Ishikawa (cell line): ENCODE data around the gene REXO2.

Source experiments
- CEBPB ChIP-seq: IDR thresholded peaks from 2 replicates; pipeline ENCODE4 v1.6.1; 2012
- CREB1 ChIP-seq: IDR thresholded peaks from 2 replicates; pipeline ENCODE4 v1.6.1; 2012; ENCODE audit warnings: low read depth
- EGR1 ChIP-seq: IDR thresholded peaks from 2 replicates; pipeline ENCODE4 v1.6.1; 2012
- EP300 ChIP-seq: IDR thresholded peaks from 2 replicates; pipeline ENCODE4 v1.6.1; 2012; ENCODE audit warnings: borderline replicate concordance
- RAD21 ChIP-seq: IDR thresholded peaks from 2 replicates; pipeline ENCODE4 v1.6.1; 2012; ENCODE audit warnings: low read depth
- TAF1 ChIP-seq: IDR thresholded peaks from 2 replicates; pipeline ENCODE4 v1.6.1; 2012; ENCODE audit warnings: low read depth, mild to moderate bottlenecking
- TEAD4 ChIP-seq: IDR thresholded peaks from 2 replicates; pipeline ENCODE4 v1.6.1; 2012
- YY1 ChIP-seq: IDR thresholded peaks from 2 replicates; pipeline ENCODE4 v1.6.1; 2012; ENCODE audit warnings: low read depth
- ZBTB7A ChIP-seq: IDR thresholded peaks from 2 replicates; pipeline ENCODE4 v1.6.1; 2012; ENCODE audit warnings: low read depth
- TF ChIP-seq, protein P1 (sequence below): IDR thresholded peaks from 2 replicates; pipeline ENCODE4 v1.6.1; 2012
- TF ChIP-seq, protein P2 (sequence below): IDR thresholded peaks from 2 replicates; pipeline ENCODE4 v1.6.1; 2012; ENCODE audit warnings: low read depth, mild to moderate bottlenecking
- TF ChIP-seq, protein P3 (sequence below): IDR thresholded peaks from 2 replicates; pipeline ENCODE4 v1.6.1; 2012

Gene REXO2

DNA sequence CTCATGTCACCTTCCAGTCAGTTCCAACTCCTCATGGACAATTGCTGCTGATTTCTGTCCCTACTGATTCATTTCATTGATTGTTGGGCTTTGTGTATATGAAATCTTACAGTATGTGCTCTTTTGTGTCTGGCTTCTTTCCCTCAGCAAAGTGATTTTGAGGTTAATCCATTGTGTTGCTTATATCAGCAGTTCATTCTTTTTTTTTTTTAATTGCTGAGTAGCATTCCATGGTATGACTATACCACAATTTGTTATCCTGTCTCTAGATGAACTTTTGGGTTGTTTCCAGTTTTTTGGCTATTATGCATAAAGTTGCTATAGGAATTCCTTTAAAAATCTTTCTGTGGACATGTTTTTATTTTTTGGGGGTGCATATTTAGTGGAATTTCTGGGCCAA lies 60.5 kb downstream of the REXO2 start:
- TF ChIP-seq, protein P1, sequence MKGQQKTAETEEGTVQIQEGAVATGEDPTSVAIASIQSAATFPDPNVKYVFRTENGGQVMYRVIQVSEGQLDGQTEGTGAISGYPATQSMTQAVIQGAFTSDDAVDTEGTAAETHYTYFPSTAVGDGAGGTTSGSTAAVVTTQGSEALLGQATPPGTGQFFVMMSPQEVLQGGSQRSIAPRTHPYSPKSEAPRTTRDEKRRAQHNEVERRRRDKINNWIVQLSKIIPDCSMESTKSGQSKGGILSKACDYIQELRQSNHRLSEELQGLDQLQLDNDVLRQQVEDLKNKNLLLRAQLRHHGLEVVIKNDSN, result no peak
- TF ChIP-seq TAF1 (no peak), EP300 (no peak), CREB1 (no peak), YY1 (no peak), RAD21 (no peak), TEAD4 (no peak), CEBPB (no peak), ZBTB7A (no peak), EGR1 (no peak)
- TF ChIP-seq, protein P2, sequence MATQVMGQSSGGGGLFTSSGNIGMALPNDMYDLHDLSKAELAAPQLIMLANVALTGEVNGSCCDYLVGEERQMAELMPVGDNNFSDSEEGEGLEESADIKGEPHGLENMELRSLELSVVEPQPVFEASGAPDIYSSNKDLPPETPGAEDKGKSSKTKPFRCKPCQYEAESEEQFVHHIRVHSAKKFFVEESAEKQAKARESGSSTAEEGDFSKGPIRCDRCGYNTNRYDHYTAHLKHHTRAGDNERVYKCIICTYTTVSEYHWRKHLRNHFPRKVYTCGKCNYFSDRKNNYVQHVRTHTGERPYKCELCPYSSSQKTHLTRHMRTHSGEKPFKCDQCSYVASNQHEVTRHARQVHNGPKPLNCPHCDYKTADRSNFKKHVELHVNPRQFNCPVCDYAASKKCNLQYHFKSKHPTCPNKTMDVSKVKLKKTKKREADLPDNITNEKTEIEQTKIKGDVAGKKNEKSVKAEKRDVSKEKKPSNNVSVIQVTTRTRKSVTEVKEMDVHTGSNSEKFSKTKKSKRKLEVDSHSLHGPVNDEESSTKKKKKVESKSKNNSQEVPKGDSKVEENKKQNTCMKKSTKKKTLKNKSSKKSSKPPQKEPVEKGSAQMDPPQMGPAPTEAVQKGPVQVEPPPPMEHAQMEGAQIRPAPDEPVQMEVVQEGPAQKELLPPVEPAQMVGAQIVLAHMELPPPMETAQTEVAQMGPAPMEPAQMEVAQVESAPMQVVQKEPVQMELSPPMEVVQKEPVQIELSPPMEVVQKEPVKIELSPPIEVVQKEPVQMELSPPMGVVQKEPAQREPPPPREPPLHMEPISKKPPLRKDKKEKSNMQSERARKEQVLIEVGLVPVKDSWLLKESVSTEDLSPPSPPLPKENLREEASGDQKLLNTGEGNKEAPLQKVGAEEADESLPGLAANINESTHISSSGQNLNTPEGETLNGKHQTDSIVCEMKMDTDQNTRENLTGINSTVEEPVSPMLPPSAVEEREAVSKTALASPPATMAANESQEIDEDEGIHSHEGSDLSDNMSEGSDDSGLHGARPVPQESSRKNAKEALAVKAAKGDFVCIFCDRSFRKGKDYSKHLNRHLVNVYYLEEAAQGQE, result no peak
- TF ChIP-seq, protein P3, sequence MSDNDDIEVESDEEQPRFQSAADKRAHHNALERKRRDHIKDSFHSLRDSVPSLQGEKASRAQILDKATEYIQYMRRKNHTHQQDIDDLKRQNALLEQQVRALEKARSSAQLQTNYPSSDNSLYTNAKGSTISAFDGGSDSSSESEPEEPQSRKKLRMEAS, result no peak
